ENCODE data around the gene DNAH7.

DNAH7 gene

GRCh38 chr2:195805283-195805976 is 263.2 kb downstream of the DNAH7 start:
- no peak for DNase-seq

GRCh38 chr2:195795879-195796278 is 272.8 kb downstream of the DNAH7 start:
- DNase-seq: no peak

- DNase-seq: no peak
These were observed 274.8 kb downstream of the DNAH7 start for GRCh38 chr2:195793881-195794280.

GRCh38 chr2:195782156-195782555 is 286.5 kb downstream of the DNAH7 start:
- DNase-seq: no peak

- no peak for DNase-seq
These were observed 289.1 kb downstream of the DNAH7 start for GRCh38 chr2:195779491-195779890.

- no peak for DNase-seq
These were observed 298.7 kb downstream of the DNAH7 start for GRCh38 chr2:195769975-195770374.

- no peak for DNase-seq
These were observed 300.2 kb downstream of the DNAH7 start for GRCh38 chr2:195768431-195768830.

- DNase-seq: no peak
These were observed 301.9 kb downstream of the DNAH7 start for GRCh38 chr2:195766691-195767090.

GRCh38 chr2:195763866-195764265 is 304.8 kb downstream of the DNAH7 start:
- DNase-seq: no peak

- DNase-seq: no peak
These were observed 308.8 kb downstream of the DNAH7 start for GRCh38 chr2:195759877-195760276.

- no peak for DNase-seq
These were observed 309.8 kb downstream of the DNAH7 start for GRCh38 chr2:195758846-195759245.

- DNase-seq: no peak
These were observed 312.3 kb downstream of the DNAH7 start for GRCh38 chr2:195756218-195756942.

GRCh38 chr2:195741191-195741590 is 327.4 kb downstream of the DNAH7 start:
- DNase-seq: no peak

- no peak for DNase-seq
These were observed 330.9 kb downstream of the DNAH7 start for GRCh38 chr2:195737511-195738325.

- no peak for DNase-seq
These were observed 333.3 kb downstream of the DNAH7 start for GRCh38 chr2:195735347-195735746.

GRCh38 chr2:195734931-195735330 is 333.7 kb downstream of the DNAH7 start:
- DNase-seq: no peak

- no peak for DNase-seq
These were observed 334.2 kb downstream of the DNAH7 start for GRCh38 chr2:195734395-195734794.

GRCh38 chr2:195733831-195734230 is 334.8 kb downstream of the DNAH7 start:
- DNase-seq: no peak

GRCh38 chr2:195732574-195732973 is 336.1 kb downstream of the DNAH7 start:
- DNase-seq: no peak

GRCh38 chr2:195730912-195731311 is 337.7 kb downstream of the DNAH7 start:
- DNase-seq: no peak

- DNase-seq: no peak
These were observed 341.5 kb downstream of the DNAH7 start for GRCh38 chr2:195727106-195727505.

GRCh38 chr2:195722075-195722474 is 346.6 kb downstream of the DNAH7 start:
- no peak for DNase-seq

- no peak for DNase-seq
These were observed 347.6 kb downstream of the DNAH7 start for GRCh38 chr2:195721042-195721441.

- no peak for DNase-seq
These were observed 352.2 kb downstream of the DNAH7 start for GRCh38 chr2:195716466-195716865.

Data from T-helper 2 cell (primary cell).